Fibroblast of peridontal ligament (primary cell): ENCODE data around the gene AOPEP.
"Not testable (repeated sequence)": the region's sequence is repeated elsewhere in the genome, so short reads cannot be mapped to it uniquely, and the experiment has no call there.

ENCODE experiments used
- DNase-seq: peaks from one replicate; pipeline ENCODE4 v3.0.0-alpha.2; 2010; ENCODE audit errors: extremely low read depth

Gene AOPEP

GRCh38 chr9:95017661-95018060, 291.2 kb downstream of the AOPEP start:
- no peak for DNase-seq

DNA sequence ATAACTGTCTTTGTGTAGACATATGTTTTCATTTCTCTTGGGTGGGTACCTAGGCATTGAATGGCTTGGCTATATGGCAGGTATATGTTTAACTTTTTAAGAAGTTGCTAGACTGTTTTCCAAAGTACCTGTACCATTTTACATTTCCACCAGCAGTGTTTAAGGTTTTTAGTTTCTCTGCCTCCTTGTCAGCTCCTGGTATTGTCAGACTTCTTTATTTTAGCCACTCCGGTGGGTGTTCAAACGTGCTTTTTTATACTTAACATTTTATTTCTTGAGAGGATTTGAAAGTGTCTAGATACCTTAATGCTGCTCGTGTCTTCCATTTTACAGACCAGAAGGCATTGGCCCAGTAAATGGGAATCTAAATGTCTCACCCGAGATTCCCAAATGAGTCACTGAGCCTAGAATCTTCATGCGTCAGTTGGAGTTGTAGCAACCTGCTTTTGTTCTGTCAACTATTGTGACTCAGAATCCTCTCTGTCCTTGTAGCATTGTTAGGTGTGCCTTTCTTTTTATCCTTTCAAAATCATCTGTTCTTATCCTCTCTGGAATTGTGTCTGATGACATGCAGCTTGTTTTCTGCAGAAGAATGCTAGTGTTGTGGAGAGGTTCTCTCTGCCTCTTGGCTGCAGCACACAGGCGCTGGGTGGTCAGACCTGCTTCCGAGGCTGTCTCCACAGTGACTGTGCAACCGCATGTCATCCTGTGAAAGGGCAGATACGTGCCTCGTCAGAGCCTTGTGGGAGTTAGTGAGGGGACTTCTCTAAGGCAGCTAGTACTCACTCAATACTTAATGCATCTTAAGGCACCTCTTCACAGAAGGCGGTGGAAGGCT, 291.8 kb downstream of the AOPEP start:
- DNase-seq = peak; percentile 90

- DNase-seq = not testable (repeated sequence)
Measured at GRCh38 chr9:95020644-95021043, 294.1 kb downstream of the AOPEP start.

DNA sequence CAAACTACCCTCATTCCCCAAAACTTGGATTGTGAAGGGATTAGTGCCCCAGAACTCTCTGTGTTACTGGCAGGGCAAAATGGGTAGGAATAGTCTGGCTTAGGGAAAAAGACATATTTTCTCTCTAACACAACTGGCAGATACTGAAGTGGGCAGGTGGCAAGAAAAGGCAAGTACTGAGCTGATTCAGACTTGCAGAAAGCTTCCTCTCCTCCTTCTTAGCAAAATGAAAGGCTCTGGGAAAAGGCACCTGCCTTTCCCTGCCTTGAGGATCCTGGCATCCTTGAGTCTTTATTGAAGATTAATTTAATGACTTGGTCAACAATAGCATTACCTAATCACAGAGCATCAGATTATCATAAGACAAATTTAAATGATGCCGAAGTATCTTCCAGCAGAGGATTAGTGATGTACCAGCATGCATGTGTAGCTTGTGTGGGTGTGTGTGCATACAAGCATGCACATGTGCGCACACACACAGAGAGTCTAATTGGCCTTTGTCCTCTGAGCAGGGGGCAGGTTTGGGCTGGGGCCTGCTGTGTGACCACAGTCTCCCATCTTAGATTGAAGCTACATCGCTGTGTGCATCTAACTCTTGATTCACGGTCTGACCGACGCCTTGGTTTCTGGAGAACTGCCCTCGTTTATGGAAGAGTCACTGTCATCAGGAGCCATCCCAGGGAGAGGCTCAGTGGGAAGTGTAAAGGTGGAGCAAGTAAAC, 294.8 kb downstream of the AOPEP start:
- no peak for DNase-seq

DNA sequence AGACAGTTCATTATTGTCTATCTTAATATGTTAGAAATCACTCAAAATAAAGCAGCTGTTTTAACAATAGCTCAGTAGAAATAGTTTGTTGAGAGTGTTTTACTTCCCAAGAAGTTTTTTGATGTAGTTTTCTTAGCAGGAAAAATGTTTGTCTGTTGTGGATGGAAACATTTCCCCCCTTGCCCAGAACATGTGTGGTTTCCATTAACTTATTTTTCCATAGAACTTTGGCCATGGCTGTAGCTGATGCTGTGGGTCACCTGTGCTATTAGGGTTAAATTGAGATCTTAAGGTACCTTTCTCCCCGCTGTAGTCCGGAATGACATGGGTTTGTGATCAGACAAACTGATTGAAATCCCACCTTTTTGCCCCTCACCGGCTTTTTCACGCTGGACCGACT, 296.2 kb downstream of the AOPEP start:
- no peak for DNase-seq

DNA sequence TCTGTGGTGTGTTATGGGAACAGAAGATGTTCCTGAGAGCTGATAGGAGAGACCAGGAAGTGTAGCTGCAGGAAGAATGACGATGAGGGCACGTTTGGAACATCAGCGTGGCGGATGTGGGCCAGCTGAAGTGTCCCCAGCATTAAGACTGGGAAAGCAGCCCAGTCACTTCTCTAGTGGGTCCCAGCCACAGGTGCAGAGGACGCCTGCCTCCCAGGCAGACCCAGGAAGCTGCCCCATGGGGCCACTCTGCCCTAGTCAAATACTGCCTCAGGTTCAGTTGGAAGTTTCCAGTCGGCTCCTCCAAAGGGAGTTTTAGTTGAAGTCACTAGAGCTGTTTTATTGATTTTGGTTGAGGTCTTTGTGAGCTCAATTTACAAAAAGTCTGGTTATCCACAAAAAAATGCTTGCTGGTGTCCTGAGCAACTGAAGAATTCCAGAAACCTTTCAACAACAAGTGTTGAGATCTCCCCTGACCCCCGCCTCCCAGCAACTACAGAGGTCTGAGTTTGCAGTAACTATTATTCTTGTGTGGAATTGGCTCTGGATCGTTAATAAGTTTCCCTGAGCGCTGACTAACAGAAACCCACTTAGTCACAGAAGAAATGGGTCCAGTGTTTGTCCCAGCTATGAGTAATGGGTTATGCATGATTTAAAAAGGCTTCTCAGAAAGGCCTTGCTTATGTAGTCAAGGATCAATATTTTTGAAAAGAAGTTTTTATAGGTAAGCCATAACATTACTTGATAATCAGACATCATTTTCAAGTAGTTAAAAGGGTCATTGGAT, 296.9 kb downstream of the AOPEP start:
- peak; percentile 81 for DNase-seq

DNA sequence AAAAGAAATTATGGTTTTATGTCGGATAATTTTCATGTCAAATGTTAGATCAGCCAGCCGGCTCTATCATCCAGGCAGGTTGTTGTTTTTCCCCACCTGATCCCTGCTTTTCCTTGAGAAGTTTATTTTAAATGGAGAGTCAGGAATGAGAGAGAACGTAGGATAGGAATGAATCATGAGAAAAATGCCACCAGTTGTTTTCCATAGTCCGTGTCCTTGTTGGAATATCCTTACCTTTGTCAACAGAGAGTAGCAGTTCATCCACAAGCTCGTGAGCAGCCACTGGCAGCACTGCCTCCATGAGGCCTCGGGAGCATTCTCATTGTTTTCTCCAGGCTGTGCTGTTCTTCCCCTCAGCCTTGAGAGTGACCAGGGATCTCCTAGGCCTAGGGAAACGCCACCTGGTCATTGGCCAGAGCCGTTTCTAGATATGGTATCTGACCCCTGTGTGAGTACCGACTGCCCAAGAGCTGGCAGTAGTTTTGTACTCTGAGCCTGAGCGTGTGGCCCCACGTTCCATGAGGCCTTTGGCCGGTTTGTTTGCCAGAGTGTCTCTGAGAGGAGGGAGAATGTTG, 297.7 kb downstream of the AOPEP start:
- no peak for DNase-seq

GRCh38 chr9:95025213-95026147, 299.0 kb downstream of the AOPEP start:
- peak; percentile 82 for DNase-seq

GRCh38 chr9:95026148-95026524, 299.6 kb downstream of the AOPEP start:
- DNase-seq = no peak

DNA sequence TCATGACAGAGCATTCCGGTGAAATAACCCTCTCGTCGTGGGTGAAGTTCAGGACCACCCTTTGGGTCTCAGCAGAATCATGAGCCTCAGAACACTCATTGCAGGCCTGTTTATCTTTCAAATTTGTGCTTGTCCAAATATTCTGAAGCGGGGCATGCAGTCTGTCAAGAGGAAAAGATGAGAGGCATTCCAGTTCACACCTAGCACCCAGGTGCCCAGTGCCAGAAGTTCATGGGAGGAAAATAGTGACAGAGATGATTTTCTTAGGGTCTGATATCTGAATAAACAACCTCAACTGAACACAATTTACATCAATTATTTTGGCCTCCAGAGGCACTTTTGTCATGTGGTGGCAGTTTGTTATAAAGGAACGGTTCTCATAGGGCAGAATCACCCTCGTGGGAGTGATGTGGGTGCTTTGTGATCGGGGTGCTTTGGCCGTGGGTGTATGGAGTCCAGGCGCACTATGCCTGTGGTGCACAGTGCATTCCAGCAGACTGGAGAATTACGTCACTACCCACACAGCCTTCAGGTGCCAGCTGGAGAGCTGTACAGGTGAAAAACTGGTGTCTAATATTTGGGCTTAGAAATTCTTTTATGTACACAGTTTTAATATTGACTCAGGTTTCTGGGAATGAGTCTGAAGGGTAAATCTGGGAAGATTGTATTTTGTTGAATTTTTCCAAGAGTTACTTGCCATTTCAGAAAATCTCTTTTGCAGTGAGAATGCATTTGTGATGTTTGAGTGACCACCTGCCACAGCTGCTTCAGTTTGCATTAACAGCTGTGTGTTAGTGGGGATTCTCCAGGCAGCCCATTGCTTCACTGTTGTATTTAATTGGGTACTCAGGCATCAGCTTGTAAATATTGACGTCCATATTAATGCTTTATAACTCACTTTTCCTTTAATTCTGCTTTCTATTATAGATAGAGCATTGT, 301.7 kb downstream of the AOPEP start:
- no peak for DNase-seq

DNA sequence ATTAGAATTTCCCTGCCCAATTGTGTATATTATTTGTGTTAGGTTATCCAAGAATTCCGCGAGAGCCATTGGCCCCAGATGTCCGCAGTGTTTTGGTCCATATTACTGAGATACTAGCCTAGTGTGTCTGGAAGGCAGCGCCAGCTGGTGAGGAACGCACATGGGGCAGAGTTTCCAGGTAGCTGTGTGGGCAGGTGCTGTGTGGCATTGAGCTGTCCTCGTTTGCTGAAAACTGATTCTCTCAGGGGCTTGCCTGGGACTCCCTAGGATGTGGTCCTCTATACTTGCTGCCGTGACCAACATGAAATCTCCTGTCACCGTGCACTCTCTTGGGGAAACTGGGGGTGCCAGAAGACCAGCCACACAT, 302.3 kb downstream of the AOPEP start:
- no peak for DNase-seq

DNA sequence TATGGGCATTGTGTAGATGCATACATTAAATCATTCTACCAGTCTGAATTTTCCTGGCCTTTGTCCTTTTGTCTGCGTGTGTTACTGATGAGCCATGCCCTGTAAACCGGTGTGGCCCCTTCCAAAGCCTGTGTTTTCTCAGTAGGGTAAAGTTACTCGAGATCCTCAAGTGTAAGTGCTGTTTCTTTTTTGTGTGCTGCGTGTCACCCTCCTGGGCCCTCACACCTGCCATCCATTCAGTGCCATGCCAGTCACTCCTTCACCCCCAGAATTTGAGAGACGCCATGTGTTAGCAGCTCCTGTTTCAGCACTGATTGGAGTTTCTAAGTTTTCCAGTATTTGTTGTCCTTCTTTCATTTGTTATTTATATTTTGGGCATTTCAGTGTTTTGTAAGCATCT, 302.8 kb downstream of the AOPEP start:
- no peak for DNase-seq

- DNase-seq = no peak
Measured at GRCh38 chr9:95029720-95030119, 303.2 kb downstream of the AOPEP start.

- DNase-seq = no peak
Measured at GRCh38 chr9:95030344-95030743, 303.8 kb downstream of the AOPEP start.

- DNase-seq = no peak
Measured at GRCh38 chr9:95030920-95031642, 304.6 kb downstream of the AOPEP start.

DNA sequence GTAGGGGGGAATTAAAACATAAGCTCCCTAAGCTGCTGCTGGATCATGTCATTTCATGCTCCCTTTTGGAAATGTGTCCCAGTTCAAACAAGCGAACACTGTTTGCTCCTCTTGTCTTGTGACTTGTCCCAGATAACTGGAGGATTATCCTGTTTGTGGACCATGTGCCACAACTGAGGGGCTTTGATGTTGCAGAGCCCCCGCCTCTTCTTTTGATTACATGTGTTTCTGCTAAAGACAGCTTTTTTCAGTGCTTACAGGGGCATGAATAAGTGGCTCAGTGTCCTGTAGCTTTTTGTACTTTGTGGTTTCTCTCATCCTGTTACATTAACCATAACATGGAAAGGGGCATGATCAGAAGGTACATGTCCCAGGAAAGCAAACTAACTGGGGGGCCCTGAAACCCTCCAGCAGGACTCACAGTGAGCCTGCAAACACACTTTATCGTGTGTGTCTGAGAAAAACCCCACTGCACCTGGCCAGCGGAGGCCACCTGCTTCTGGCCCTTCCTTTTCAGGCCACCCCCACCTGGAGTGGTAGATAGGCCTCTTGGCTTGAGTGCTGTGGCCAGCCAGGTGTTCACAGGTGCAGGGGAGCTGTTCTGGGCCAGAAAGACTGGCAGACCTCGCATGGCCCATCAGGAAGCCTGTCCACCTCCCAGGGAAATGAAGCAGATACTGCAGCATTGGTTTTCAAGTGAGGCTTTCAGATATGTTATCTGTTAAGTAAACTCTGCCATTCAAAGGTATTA, 305.4 kb downstream of the AOPEP start:
- no peak for DNase-seq

DNA sequence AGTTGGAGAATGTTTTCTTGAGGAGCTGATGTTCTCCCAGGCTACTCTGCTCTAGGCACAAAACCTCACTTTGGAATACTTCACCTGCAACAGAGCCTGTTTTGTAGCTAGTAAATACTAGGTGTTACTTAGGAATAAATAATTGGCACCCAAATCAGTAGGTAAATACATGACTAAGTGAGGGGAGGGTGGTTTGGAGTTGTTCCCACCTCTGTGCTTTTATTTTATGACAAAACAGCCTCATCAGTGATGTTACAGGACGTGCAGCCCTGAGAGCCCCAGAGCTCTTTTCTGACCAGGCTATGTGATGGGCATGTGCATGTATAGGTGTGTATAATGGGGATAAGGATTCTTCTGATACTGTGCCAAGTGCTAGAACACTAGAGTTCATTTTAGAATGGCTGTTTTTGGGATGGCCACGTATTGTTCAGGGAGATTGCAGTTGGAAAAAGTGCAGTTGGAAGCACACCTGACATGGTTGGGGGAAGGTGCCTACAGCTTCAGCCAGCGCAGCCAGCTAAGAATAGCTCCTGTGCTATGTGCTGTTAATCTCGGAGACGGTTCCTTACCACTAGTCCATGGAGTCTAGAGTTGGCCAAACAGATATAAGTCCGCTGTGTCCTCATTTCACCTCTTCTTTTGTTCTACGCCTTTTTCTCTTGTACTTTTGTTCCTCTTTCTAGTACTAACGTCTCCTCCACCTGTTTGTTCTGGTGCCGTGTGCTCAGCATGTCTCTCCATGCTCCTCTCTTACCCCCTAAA, 306.3 kb downstream of the AOPEP start:
- no peak for DNase-seq

GRCh38 chr9:95035846-95036245, 309.3 kb downstream of the AOPEP start:
- DNase-seq = no peak
